Endodermal cell (in vitro differentiated cells): Measurements from ENCODE around the gene FAS. TPM values are rescaled to one million over a fixed set of nuclear protein-coding genes. Genes with fewer than 3 reads are reported as not detected.

Source experiments
- DNase-seq: peaks from one replicate; pipeline ENCODE4 v3.0.0-alpha.2; 2017
- H3K27ac ChIP-seq: 2 replicates; pipeline ENCODE4 v1.5.1; 2013; ENCODE audit warnings: mild to moderate bottlenecking, low read depth, low read length, moderate library complexity
- H3K27me3 ChIP-seq: 2 replicates; pipeline ENCODE4 v1.6.1; 2013; ENCODE audit warnings: mild to moderate bottlenecking, low read length, moderate library complexity; ENCODE audit not compliant: insufficient read depth, control insufficient read depth, poor library complexity, severe bottlenecking
- H3K36me3 ChIP-seq: 2 replicates; pipeline ENCODE4 v1.7.0; 2013; ENCODE audit warnings: mild to moderate bottlenecking, low read length, moderate library complexity; ENCODE audit not compliant: control insufficient read depth, insufficient read depth
- H3K4me1 ChIP-seq: one replicate; pipeline ENCODE4 v1.7.0; 2013; ENCODE audit warnings: low read length; ENCODE audit not compliant: control insufficient read depth, insufficient read depth
- H3K4me3 ChIP-seq: 2 replicates; pipeline ENCODE4 v1.5.1; 2013; ENCODE audit warnings: mild to moderate bottlenecking, low read length, moderate library complexity
- H3K9ac ChIP-seq: 2 replicates; pipeline ENCODE4 v1.6.1; 2013; ENCODE audit warnings: mild to moderate bottlenecking, low read length, moderate library complexity; ENCODE audit not compliant: poor library complexity, severe bottlenecking; ENCODE audit errors: extremely low read depth
- H3K9me3 ChIP-seq: 2 replicates; pipeline ENCODE4 v1.6.1; 2013; ENCODE audit warnings: mild to moderate bottlenecking, low read length, moderate library complexity; ENCODE audit not compliant: control insufficient read depth
- H3K27ac Mint-ChIP-seq: 2 replicates; pipeline ENCODE4 v1.8.0; 2020; ENCODE audit warnings: mixed read lengths
- H3K27me3 Mint-ChIP-seq: 2 replicates; pipeline ENCODE4 v1.8.0; 2021; ENCODE audit warnings: mild to moderate bottlenecking, mixed read lengths; ENCODE audit not compliant: insufficient read depth
- H3K36me3 Mint-ChIP-seq: 2 replicates; pipeline ENCODE4 v1.8.0; 2020; ENCODE audit warnings: low read depth, mixed read lengths
- H3K4me1 Mint-ChIP-seq: 2 replicates; pipeline ENCODE4 v1.8.0; 2020; ENCODE audit warnings: mixed read lengths
- H3K4me3 Mint-ChIP-seq: 2 replicates; pipeline ENCODE4 v1.8.0; 2020; ENCODE audit warnings: mild to moderate bottlenecking, moderate library complexity, mixed read lengths
- H3K9me3 Mint-ChIP-seq: 2 replicates; pipeline ENCODE4 v1.8.0; 2020; ENCODE audit warnings: mild to moderate bottlenecking, mixed read lengths
- CTCF ChIP-seq: fragments of 200-600 bp; sonication (generic); conservative IDR thresholded peaks from 2 replicates; pipeline ENCODE4 v1.5.0; 2021; ENCODE audit warnings: antibody characterized with exemption, mild to moderate bottlenecking
- WGBS, 2 experiments: methylation state at CpG; one replicate each; pipeline versions ENCODE4 v1.1.5 to v1.1.7; 2013; ENCODE audit warnings: missing lambda C conversion rate in 2 of 2, mixed read lengths in 1 of 2; ENCODE audit not compliant: insufficient coverage in 1 of 2, insufficient read length in 1 of 2; 5-methylcytosine and 5-hydroxymethylcytosine counted together
- total RNA-seq, 2 donors: library from RNA; stranded (reverse); fragmentation: NEBNext Ultra II Directional in 1 of 2; extraction: Animal tissue kit (Norgen Biotek cat#: 25700) in 1 of 2; gene quantifications; 2 replicates in 1 of 2; 3 replicates in 1 of 2; pipeline ENCODE4 v1.2.1, GENCODE V29; 2021

Gene FAS
- total RNA-seq, 2 donors from 2014 or later = 0.95 TPM; not detected in 1

- DNase-seq = no peak
- Histone ChIP-seq H3K27me3 (no peaks in the 10 kb centered on the region), H3K9me3 (peaks cover 19% of the 10 kb centered on the region), H3K9ac (no peak overlapping the region), H3K27ac (no peak overlapping the region), H3K36me3 (no peaks in the 10 kb centered on the region), H3K4me3 (no peak overlapping the region), H3K4me1 (no peaks in the 10 kb centered on the region)
- TF ChIP-seq CTCF = no peak
- Mint-ChIP-seq H3K36me3 (no peaks in the 10 kb centered on the region), H3K9me3 (peaks cover 19% of the 10 kb centered on the region), H3K4me1 (no peaks in the 10 kb centered on the region), H3K27me3 (peaks cover 1% of the 10 kb centered on the region), H3K27ac (no peak overlapping the region), H3K4me3 (no peak overlapping the region)
- 78 to 90% methylated on average over 2 of the region's 2 CpGs for WGBS, 2 experiments
Observed at GRCh38 chr10:89022734-89023133, 32.1 kb downstream of the FAS start.

- peaks cover 4% of the 10 kb centered on the region for H3K4me1 ChIP-seq
- WGBS, 2 experiments = 100% methylated on average over 1 of the region's 1 CpG; no CpG with 5 or more reads in 1 of the 2 experiments
- Mint-ChIP-seq H3K4me3 (no peak overlapping the region), H3K9me3 (peaks cover 11% of the 10 kb centered on the region), H3K4me1 (peaks cover 8% of the 10 kb centered on the region), H3K27me3 (peaks cover 11% of the 10 kb centered on the region), H3K27ac (no peak overlapping the region), H3K36me3 (no peaks in the 10 kb centered on the region)
- H3K36me3 ChIP-seq = no peaks in the 10 kb centered on the region
- H3K9ac ChIP-seq = no peak overlapping the region
- H3K9me3 ChIP-seq = peaks cover 10% of the 10 kb centered on the region
- DNase-seq = no peak
- TF ChIP-seq CTCF = no peak
- no peak overlapping the region for H3K27ac ChIP-seq
- peaks cover 6% of the 10 kb centered on the region for H3K27me3 ChIP-seq
- H3K4me3 ChIP-seq = no peak overlapping the region
Observed at GRCh38 chr10:89025453-89025852, 34.9 kb downstream of the FAS start.

- H3K9ac ChIP-seq = no peak overlapping the region
- TF ChIP-seq CTCF = no peak
- H3K36me3 ChIP-seq = no peaks in the 10 kb centered on the region
- Mint-ChIP-seq H3K4me1 (peaks cover 29% of the 10 kb centered on the region), H3K4me3 (no peak overlapping the region), H3K9me3 (no peaks in the 10 kb centered on the region), H3K27me3 (peaks cover 11% of the 10 kb centered on the region), H3K27ac (no peak overlapping the region), H3K36me3 (no peaks in the 10 kb centered on the region)
- WGBS, 2 experiments = 91 to 92% methylated on average over 2 of the region's 2 CpGs
- no peak overlapping the region for H3K27ac ChIP-seq
- no peak for DNase-seq
- H3K9me3 ChIP-seq = no peaks in the 10 kb centered on the region
- H3K27me3 ChIP-seq = peaks cover 6% of the 10 kb centered on the region
- peaks cover 11% of the 10 kb centered on the region for H3K4me1 ChIP-seq
- H3K4me3 ChIP-seq = no peak overlapping the region
Observed at GRCh38 chr10:89029181-89029580, 38.6 kb downstream of the FAS start.
